A549 (cell line): ENCODE measurements around the gene APOL4. TPM values are rescaled to one million over a fixed set of nuclear protein-coding genes. Genes with fewer than 3 reads are reported as not detected.

Source experiments
- ATAC-seq, 2 experiments: fragments of 200-7000 bp in 1 of 2; fragments of >200 bp in 1 of 2; cut with Nextera tagmentation in 1 of 2; cut with Tn5 transposase in 1 of 2; 3 replicates each; pipeline versions ENCODE4 v1.8.0 to v1.9.1; 2018 to 2020; ENCODE audit warnings: mild to moderate bottlenecking in 1 of 2, moderate library complexity in 1 of 2
- CTCF ChIA-PET: fragments of 300-600 bp; sonication (Branson Sonifier 250); formaldehyde crosslinking; extraction: SDS; loops from one replicate; lab custom pipeline; 2021; ENCODE audit warnings: antibody characterized with exemption, inconsistent platforms; lab: Yijun Ruan, JAX
- POLR2A ChIA-PET: fragments of 350-600 bp; formaldehyde crosslinking; extraction: SDS; loops from one replicate; lab custom pipeline; 2021; ENCODE audit warnings: antibody characterized with exemption, inconsistent platforms; lab: Yijun Ruan, JAX
- DNase-seq, 2 experiments: peaks; one replicate each; pipeline versions ENCODE4 v3.0.0 to v3.0.0-alpha.2; 2011 to 2016; ENCODE audit warnings: low read depth in 1 of 2, low spot score in 1 of 2
- FAIRE-seq: peaks from 2 replicates; lab custom pipeline; 2011; peaks lifted over from hg19 to GRCh38; lab: Jason Lieb, UNC
- H3K27ac ChIP-seq, 2 experiments: fragments of >200 bp; sonication (Bioruptor Twin); formaldehyde crosslinking; 3 replicates each; pipeline ENCODE4 v1.5.1; 2016 to 2017
- H3K4me1 ChIP-seq: fragments of >200 bp; sonication (Bioruptor Twin); formaldehyde crosslinking; 3 replicates; pipeline ENCODE4 v1.6.1; 2016
- H3K4me2 ChIP-seq: fragments of >200 bp; sonication (Bioruptor Twin); formaldehyde crosslinking; 3 replicates; pipeline ENCODE4 v1.6.1; 2016
- H3K4me3 ChIP-seq: fragments of >200 bp; sonication (Bioruptor Twin); formaldehyde crosslinking; 3 replicates; pipeline ENCODE4 v1.5.1; 2016
- H3K9me3 ChIP-seq: fragments of >200 bp; sonication (Bioruptor Twin); formaldehyde crosslinking; 3 replicates; pipeline ENCODE4 v1.6.1; 2016
- BHLHE40 ChIP-seq: IDR thresholded peaks from 2 replicates; pipeline ENCODE4 v1.6.1; 2012; ENCODE audit warnings: low read depth, low read length, inconsistent platforms
- CBX2 ChIP-seq: fragments of 200-600 bp; sonication (generic); IDR thresholded peaks from 2 replicates; pipeline ENCODE4 v1.6.1; 2016; ENCODE audit warnings: low read depth, mild to moderate bottlenecking, borderline replicate concordance
- CBX8 ChIP-seq: fragments of 200-600 bp; sonication (generic); IDR thresholded peaks from 2 replicates; pipeline ENCODE4 v1.6.1; 2016
- CEBPB ChIP-seq, 2 experiments: fragments of >200 bp in 1 of 2; sonication (Bioruptor Twin) in 1 of 2; formaldehyde crosslinking in 1 of 2; IDR thresholded peaks; 2 replicates each; pipeline ENCODE4 v1.6.1; 2012 to 2016
- CHD2 ChIP-seq: fragments of 150-350 bp; IDR thresholded peaks from 2 replicates; pipeline ENCODE4 v1.6.1; 2014; ENCODE audit warnings: low read length; ENCODE audit not compliant: partially characterized antibody
- CTCF ChIP-seq: fragments of >200 bp; sonication (Bioruptor Twin); formaldehyde crosslinking; IDR thresholded peaks from 3 replicates; pipeline ENCODE4 v1.5.1; 2016
- E2F6 ChIP-seq: IDR thresholded peaks from 2 replicates; pipeline ENCODE4 v1.6.1; 2012; ENCODE audit warnings: low read depth, borderline replicate concordance
- EHF ChIP-seq: fragments of 250-450 bp; sonication (Bioruptor Pico); IDR thresholded peaks from 2 replicates; pipeline ENCODE4 v1.5.0; 2020; ENCODE audit warnings: mild to moderate bottlenecking
- ELK1 ChIP-seq: fragments of 150-350 bp; IDR thresholded peaks from 2 replicates; pipeline ENCODE4 v1.6.1; 2014; ENCODE audit warnings: low read depth, mild to moderate bottlenecking, low read length
- EP300 ChIP-seq, 2 experiments: fragments of >200 bp; sonication (Bioruptor Twin); formaldehyde crosslinking; IDR thresholded peaks; 2 replicates in 1 of 2; 3 replicates in 1 of 2; pipeline ENCODE4 v1.6.1; 2016 to 2017
- ESRRA ChIP-seq: fragments of 150-350 bp; IDR thresholded peaks from 2 replicates; pipeline ENCODE4 v1.6.1; 2014; ENCODE audit warnings: mild to moderate bottlenecking, low read length, borderline replicate concordance
- FOSL2 ChIP-seq, 2 experiments: fragments of 450-650 bp in 1 of 2; fragments of >200 bp in 1 of 2; sonication (Bioruptor Twin) in 1 of 2; formaldehyde crosslinking; IDR thresholded peaks; 2 replicates each; pipeline versions ENCODE4 v1.5.0 to v1.6.1; 2016 to 2020; ENCODE audit warnings: mild to moderate bottlenecking in 1 of 2, moderate library complexity in 1 of 2
- HEYL ChIP-seq: fragments of 250-450 bp; sonication (Bioruptor Pico); IDR thresholded peaks from 2 replicates; pipeline ENCODE4 v1.8.0; 2021; ENCODE audit warnings: mild to moderate bottlenecking, moderate library complexity
- HOXB5 ChIP-seq: fragments of 250-450 bp; sonication (Bioruptor Pico); IDR thresholded peaks from 2 replicates; pipeline ENCODE4 v1.5.0; 2020; ENCODE audit warnings: mild to moderate bottlenecking, moderate library complexity
- MAX ChIP-seq: IDR thresholded peaks from 2 replicates; pipeline ENCODE4 v1.6.1; 2012
- NFE2L2 ChIP-seq: fragments of 150-350 bp; conservative IDR thresholded peaks from 2 replicates; pipeline ENCODE4 v1.6.1; 2014; ENCODE audit warnings: low read length
- NR3C1 ChIP-seq: fragments of >200 bp; sonication (Bioruptor Twin); formaldehyde crosslinking; IDR thresholded peaks from 3 replicates; pipeline ENCODE4 v1.6.1; 2017
- PHF8 ChIP-seq: fragments of 200-600 bp; sonication (generic); IDR thresholded peaks from 2 replicates; pipeline ENCODE4 v1.6.1; 2016; ENCODE audit warnings: low read depth, mild to moderate bottlenecking, antibody characterized with exemption, moderate library complexity, borderline replicate concordance
- POLR2AphosphoS2 ChIP-seq: conservative IDR thresholded peaks from 2 replicates; pipeline ENCODE4 v1.6.1; 2012; ENCODE audit warnings: low read length, improper control_type of control experiment, inconsistent platforms
- RAD21 ChIP-seq, 2 experiments: fragments of >200 bp in 1 of 2; sonication (Bioruptor Twin) in 1 of 2; formaldehyde crosslinking in 1 of 2; IDR thresholded peaks in 1 of 2; conservative IDR thresholded peaks in 1 of 2; 2 replicates in 1 of 2; 3 replicates in 1 of 2; pipeline ENCODE4 v1.6.1; 2012 to 2018; ENCODE audit warnings: inconsistent platforms in 1 of 2
- REST ChIP-seq: fragments of 200-600 bp; sonication (generic); IDR thresholded peaks from 2 replicates; pipeline ENCODE4 v1.6.1; 2016; ENCODE audit warnings: antibody characterized with exemption, mild to moderate bottlenecking, moderate library complexity
- RNF2 ChIP-seq: fragments of 200-600 bp; sonication (generic); IDR thresholded peaks from 2 replicates; pipeline ENCODE4 v1.6.1; 2016; ENCODE audit warnings: low read depth, mild to moderate bottlenecking, antibody characterized with exemption, moderate library complexity, borderline replicate concordance
- SMC3 ChIP-seq: fragments of >200 bp; sonication (Bioruptor Twin); formaldehyde crosslinking; IDR thresholded peaks from 3 replicates; pipeline ENCODE4 v1.6.1; 2018; ENCODE audit warnings: inconsistent platforms
- ZFP36 ChIP-seq: fragments of 450-650 bp; IDR thresholded peaks from 2 replicates; pipeline ENCODE4 v1.6.1; 2014; ENCODE audit warnings: borderline replicate concordance; ENCODE audit not compliant: partially characterized antibody
- ZSCAN20 ChIP-seq: fragments of 250-450 bp; sonication (Bioruptor Pico); IDR thresholded peaks from 2 replicates; pipeline ENCODE4 v1.8.0; 2022; ENCODE audit warnings: mild to moderate bottlenecking, moderate library complexity
- WGBS: methylation state at CpG from one replicate; pipeline ENCODE4 v1.1.6; 2017; ENCODE audit errors: missing lambda C conversion rate; 5-methylcytosine and 5-hydroxymethylcytosine counted together
- polyA plus RNA-seq, 4 experiments: library from polyadenylated mRNA; depleted of rRNA in 3 of 4; stranded (reverse); fragments of >200 nt; fragmentation: RNase III in 1 of 4; extraction: RNeasy Plus Mini Kit Qiagen cat#74134 plus additional on column Dnase treatment in 1 of 4; gene quantifications; 2 replicates in 3 of 4; 3 replicates in 1 of 4; pipeline ENCODE4 v1.2.3, GENCODE V29; 2011 to 2017

APOL4 gene
- polyA plus RNA-seq, 2 of the 4 experiments (the other 2 are of a cell fraction), result not detected

- peak; percentile 24 to 59 for DNase-seq
- no peaks in the 10 kb centered on the region for H3K9me3 ChIP-seq
- no peaks in the 10 kb centered on the region for H3K4me1 ChIP-seq
- H3K4me3 ChIP-seq, result no peak overlapping the region
- H3K27ac ChIP-seq, result no peak overlapping the region
- WGBS, result 65% methylated on average over 5 of the region's 5 CpGs
- peak; percentile 86 to 96 for ATAC-seq
- peak; percentile 64 to 66 for TF ChIP-seq RAD21 (conservative IDR thresholded peaks at IDR 0.05 in 1 of 2, IDR thresholded peaks at IDR 0.05 in 1 of 2)
- TF ChIP-seq HEYL (CRISPR knock-in tag), result no peak
- no peak for TF ChIP-seq ELK1
- peak; percentile 57 for TF ChIP-seq CTCF
- TF ChIP-seq E2F6, result no peak
- peak; percentile 53 for TF ChIP-seq SMC3
- POLR2A ChIA-PET, result interaction anchor here (1.1 kb wide), 1 partner anchor 45 kb away, joined by 3 read pairs; the partner anchor contains the start of gene APOL2
- H3K4me2 ChIP-seq, result no peak overlapping the region
- no peak for FAIRE-seq
- CTCF ChIA-PET, result interaction anchor here (0.7 to 3.5 kb wide), 16 partner anchors 11 to 701 kb away, joined by 3 to 21 read pairs (median 4); partner anchors contain the start of gene APOL2
Observed at GRCh38 chr22:36194971-36195370, 6.6 kb downstream of the APOL4 start.

- 39% methylated on average over 2 of the region's 2 CpGs for WGBS
- ChIA-PET CTCF (interaction anchor here (0.7 to 3.5 kb wide), 16 partner anchors 10 to 701 kb away, joined by 3 to 21 read pairs (median 4); partner anchors contain the start of gene APOL2), POLR2A (no interaction called here)
- ATAC-seq (no peak), DNase-seq (no peak), FAIRE-seq (no peak)
- Histone ChIP-seq H3K27ac (no peak overlapping the region), H3K4me1 (no peaks in the 10 kb centered on the region), H3K9me3 (no peaks in the 10 kb centered on the region), H3K4me3 (no peak overlapping the region), H3K4me2 (no peak overlapping the region)
- TF ChIP-seq MAX (no peak), CBX2 (no peak), ELK1 (no peak), PHF8 (no peak), RNF2 (no peak), EHF (CRISPR knock-in tag) (no peak), CHD2 (no peak), BHLHE40 (no peak), POLR2AphosphoS2 (no peak), CBX8 (no peak), ZSCAN20 (CRISPR knock-in tag) (no peak), HOXB5 (CRISPR knock-in tag) (no peak)
- TF ChIP-seq, all 56 proteins: peak for 0
Observed at GRCh38 chr22:36194385-36194784, 7.2 kb downstream of the APOL4 start.

- H3K9me3 ChIP-seq, result no peaks in the 10 kb centered on the region
- no peak overlapping the region for H3K4me3 ChIP-seq
- no peaks in the 10 kb centered on the region for H3K4me1 ChIP-seq
- CTCF ChIA-PET, result interaction anchor here (1.0 to 2.6 kb wide), 3 partner anchors 45 to 92 kb away, joined by 3 to 14 read pairs (median 5); partner anchors contain the start of gene APOL2
- DNase-seq (no peak), ATAC-seq (no peak), FAIRE-seq (no peak)
- no peak overlapping the region for H3K27ac ChIP-seq
- H3K4me2 ChIP-seq, result no peak overlapping the region
- POLR2A ChIA-PET, result no interaction called here
- 24% methylated on average over 3 of the region's 3 CpGs for WGBS
- TF ChIP-seq FOSL2 (IDR thresholded peaks at IDR 0.05) (no peak), FOSL2 (CRISPR knock-in tag; IDR thresholded peaks at IDR 0.05) (no peak), NFE2L2 (no peak), HEYL (CRISPR knock-in tag) (no peak), REST (no peak), HOXB5 (CRISPR knock-in tag) (no peak), EP300 (IDR thresholded peaks at IDR 0.05) (no peak), ESRRA (no peak), CEBPB (IDR thresholded peaks at IDR 0.05) (no peak), ZFP36 (no peak), NR3C1 (no peak)
Observed at GRCh38 chr22:36193577-36193976, 8.0 kb downstream of the APOL4 start.
